Suprapubic skin (tissue), 4 donors: Measurements from ENCODE around the gene SYT11.

Experiments
- CTCF ChIP-seq, 2 donors: fragments of 200-600 bp in 1 of 2; fragments of 450-650 bp in 1 of 2; sonication (generic) in 1 of 2; IDR thresholded peaks; one replicate each; pipeline ENCODE4 v1.5.1; 2016 to 2019; ENCODE audit warnings: antibody characterized with exemption in 2 of 2, mild to moderate bottlenecking in 1 of 2, moderate library complexity in 1 of 2
- EP300 ChIP-seq: sonication (generic); formaldehyde crosslinking; IDR thresholded peaks from one replicate; pipeline ENCODE4 v1.6.1; 2017; ENCODE audit warnings: antibody characterized with exemption
- POLR2A ChIP-seq, 2 donors: fragments of 450-650 bp; IDR thresholded peaks; one replicate each; pipeline ENCODE4 v1.6.1; 2017; ENCODE audit warnings: antibody characterized with exemption in 2 of 2, mild to moderate bottlenecking in 2 of 2, moderate library complexity in 2 of 2
- POLR2AphosphoS5 ChIP-seq, 3 donors: sonication (generic); formaldehyde crosslinking; IDR thresholded peaks; one replicate each; pipeline ENCODE4 v1.6.1; 2017; ENCODE audit warnings: antibody characterized with exemption in 3 of 3

DNA sequence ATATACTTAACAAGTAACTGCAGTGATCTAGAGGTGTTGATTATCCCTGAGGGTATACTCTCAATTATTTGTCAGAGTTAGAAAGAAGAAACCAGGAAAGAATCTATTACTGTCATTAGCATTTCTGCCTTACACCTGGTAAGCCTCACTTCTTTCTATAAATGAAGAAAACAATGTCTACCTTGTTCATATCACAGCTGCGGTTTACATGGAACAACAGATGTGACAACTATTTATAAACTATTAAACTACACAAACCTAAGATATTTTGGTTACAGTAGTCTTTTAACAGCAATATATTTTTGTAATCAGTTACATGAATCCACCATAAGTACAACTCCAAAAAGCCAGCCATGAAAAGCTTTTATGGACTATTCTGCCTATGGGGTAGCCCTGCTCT lies 43.0 kb upstream of the SYT11 start:
- TF ChIP-seq CTCF (IDR thresholded peaks at IDR 0.05) (no peak), POLR2A (IDR thresholded peaks at IDR 0.05) (no peak), POLR2AphosphoS5 (IDR thresholded peaks at IDR 0.05) (no peak), EP300 (no peak)
